ENCODE data around the gene NUCB1.
"Not testable (repeated sequence)": the region's sequence is repeated elsewhere in the genome, so short reads cannot be mapped to it uniquely, and the experiment has no call there.

DNA sequence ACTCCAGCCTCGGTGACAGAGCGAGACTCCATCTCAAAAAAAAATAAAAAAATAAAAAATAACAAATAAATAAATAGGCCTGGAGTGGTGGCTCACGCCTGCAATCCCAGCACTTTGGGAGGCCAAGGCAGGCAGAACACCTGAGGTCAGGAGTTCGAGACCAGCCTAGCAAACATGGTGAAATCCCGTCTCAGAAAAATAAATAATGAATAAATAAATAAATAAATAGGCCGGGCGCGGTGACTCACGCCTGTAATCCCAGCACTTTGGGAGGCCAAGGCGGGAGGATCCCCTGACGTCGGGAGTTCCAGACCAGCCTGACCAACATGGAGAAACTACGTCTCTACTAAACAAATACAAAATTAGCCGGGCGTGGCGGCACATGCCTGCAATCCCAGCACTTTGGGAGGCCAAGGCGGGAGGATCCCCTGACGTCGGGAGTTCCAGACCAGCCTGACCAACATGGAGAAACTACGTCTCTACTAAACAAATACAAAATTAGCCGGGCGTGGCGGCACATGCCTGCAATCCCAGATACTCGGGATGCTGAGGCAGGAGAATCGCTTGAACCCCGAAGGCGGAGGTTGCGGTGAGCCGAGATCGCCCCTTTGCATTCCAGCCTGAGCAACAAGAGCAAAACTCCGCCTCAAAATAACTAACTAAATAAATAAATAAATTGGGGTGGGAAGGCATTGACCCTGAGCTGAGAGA is 28.5 kb upstream of the NUCB1 start:
- TF ChIP-seq, protein P1, sequence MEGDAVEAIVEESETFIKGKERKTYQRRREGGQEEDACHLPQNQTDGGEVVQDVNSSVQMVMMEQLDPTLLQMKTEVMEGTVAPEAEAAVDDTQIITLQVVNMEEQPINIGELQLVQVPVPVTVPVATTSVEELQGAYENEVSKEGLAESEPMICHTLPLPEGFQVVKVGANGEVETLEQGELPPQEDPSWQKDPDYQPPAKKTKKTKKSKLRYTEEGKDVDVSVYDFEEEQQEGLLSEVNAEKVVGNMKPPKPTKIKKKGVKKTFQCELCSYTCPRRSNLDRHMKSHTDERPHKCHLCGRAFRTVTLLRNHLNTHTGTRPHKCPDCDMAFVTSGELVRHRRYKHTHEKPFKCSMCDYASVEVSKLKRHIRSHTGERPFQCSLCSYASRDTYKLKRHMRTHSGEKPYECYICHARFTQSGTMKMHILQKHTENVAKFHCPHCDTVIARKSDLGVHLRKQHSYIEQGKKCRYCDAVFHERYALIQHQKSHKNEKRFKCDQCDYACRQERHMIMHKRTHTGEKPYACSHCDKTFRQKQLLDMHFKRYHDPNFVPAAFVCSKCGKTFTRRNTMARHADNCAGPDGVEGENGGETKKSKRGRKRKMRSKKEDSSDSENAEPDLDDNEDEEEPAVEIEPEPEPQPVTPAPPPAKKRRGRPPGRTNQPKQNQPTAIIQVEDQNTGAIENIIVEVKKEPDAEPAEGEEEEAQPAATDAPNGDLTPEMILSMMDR (IDR thresholded peaks at IDR 0.05): not testable (repeated sequence)
- TF ChIP-seq POLR2A (IDR thresholded peaks at IDR 0.05): not testable (repeated sequence)

Data from body of pancreas (tissue), 4 donors.